GM19043 (cell line): ENCODE data around the gene CYB5D1.
"Not testable (repeated sequence)": the region's sequence is repeated elsewhere in the genome, so short reads cannot be mapped to it uniquely, and the experiment has no call there.

ENCODE experiments used
- ATAC-seq: cut with Tn5 transposase; IDR thresholded peaks from one replicate; pipeline ENCODE4 v1.9.1; 2021; ENCODE audit warnings: low read depth; ENCODE audit not compliant: unreplicated experiment

The CYB5D1 gene

GRCh38 chr17:7857713-7858521, at the start of gene CYB5D1:
TSS of gene CYB5D1 (plus strand) at chr17:7858003. CDS start at chr17:7858135, 132 bp downstream.
- peak; percentile 19 for ATAC-seq

GRCh38 chr17:7809086-7809790, 48.6 kb upstream of the CYB5D1 start:
- no peak for ATAC-seq

- not testable (repeated sequence) for ATAC-seq
These were observed 47.9 kb upstream of the CYB5D1 start for GRCh38 chr17:7809791-7810343.

GRCh38 chr17:7811251-7811650, 46.6 kb upstream of the CYB5D1 start:
- ATAC-seq, result no peak

GRCh38 chr17:7814969-7815368, 42.8 kb upstream of the CYB5D1 start:
- ATAC-seq, result no peak

GRCh38 chr17:7816926-7817642, 40.7 kb upstream of the CYB5D1 start:
- no peak for ATAC-seq

GRCh38 chr17:7817643-7817964, 40.2 kb upstream of the CYB5D1 start:
- ATAC-seq, result no peak

- ATAC-seq, result no peak
These were observed 39.8 kb upstream of the CYB5D1 start for GRCh38 chr17:7818026-7818425.

- no peak for ATAC-seq
These were observed 38.8 kb upstream of the CYB5D1 start for GRCh38 chr17:7818746-7819645.

GRCh38 chr17:7820231-7820630, 37.6 kb upstream of the CYB5D1 start:
- ATAC-seq, result no peak

- no peak for ATAC-seq
These were observed 35.7 kb upstream of the CYB5D1 start for GRCh38 chr17:7822126-7822525.

GRCh38 chr17:7823581-7824001, 34.2 kb upstream of the CYB5D1 start:
- no peak for ATAC-seq

- ATAC-seq, result no peak
These were observed 33.5 kb upstream of the CYB5D1 start for GRCh38 chr17:7824021-7824924.

GRCh38 chr17:7825206-7825990, 32.4 kb upstream of the CYB5D1 start:
- no peak for ATAC-seq

- no peak for ATAC-seq
These were observed 27.2 kb upstream of the CYB5D1 start for GRCh38 chr17:7830616-7831015.

GRCh38 chr17:7831233-7831632, 26.6 kb upstream of the CYB5D1 start:
- ATAC-seq, result no peak

GRCh38 chr17:7832431-7832830, 25.4 kb upstream of the CYB5D1 start:
- no peak for ATAC-seq
